ENCODE data around the gene TFEC. TPM values are rescaled to one million over a fixed set of nuclear protein-coding genes. Genes with fewer than 3 reads are reported as not detected.

The TFEC gene
- total RNA-seq, 4 donors from 2014 or later = 1.5 to 6.1 (median 3.5) TPM

DNA sequence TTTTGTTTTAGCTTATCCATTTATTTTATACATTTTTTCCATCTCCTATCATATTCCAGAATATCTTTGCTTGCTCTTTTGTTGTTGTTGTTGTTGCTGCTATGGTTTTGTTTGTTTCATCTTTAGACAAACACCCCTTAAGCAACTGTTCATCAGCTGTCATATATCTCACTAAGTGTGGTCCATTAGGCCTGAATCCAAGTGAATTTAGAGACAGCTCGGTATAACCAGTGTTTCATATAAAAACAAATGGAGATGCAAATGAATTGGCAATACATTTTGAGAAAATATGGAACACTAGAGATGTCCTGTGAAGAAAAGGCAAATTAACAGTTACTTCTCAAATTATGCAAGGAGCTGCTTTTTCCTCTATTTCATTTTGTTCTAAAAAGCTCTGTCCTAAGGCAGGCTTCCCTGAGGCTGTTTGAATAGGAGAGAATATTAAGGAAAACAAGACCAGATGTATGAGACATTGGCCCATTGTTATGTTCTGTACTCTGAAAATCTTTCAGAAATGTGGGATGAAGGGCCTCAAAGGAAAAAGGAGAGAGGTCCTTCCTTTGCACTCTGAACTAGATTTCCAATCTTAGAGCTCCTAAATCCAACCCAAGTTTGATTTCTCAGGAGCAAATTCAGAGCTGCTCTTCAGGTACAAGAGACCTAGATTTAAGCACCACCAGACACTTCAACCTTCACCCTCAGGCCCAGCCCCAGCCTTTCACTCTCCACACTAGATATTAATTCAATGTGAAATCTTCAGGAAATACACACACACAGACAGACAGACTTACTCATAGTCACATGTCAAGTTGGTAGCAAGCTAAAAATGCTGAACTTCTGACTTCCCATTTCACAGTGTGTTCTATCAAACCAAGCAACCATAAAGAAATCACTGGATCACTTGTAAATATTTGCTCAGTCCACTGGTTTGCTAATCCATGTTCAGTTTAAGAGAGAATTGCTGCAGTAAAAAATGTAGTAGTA is 5.4 kb downstream of the TFEC start:
- intact Hi-C loops (cut with DNase I) = no loop called here
- Histone ChIP-seq H3K4me3 (no peak overlapping the region), H3K36me3 (no peaks in the 10 kb centered on the region), H3K4me1 (no peaks in the 10 kb centered on the region), H3K27ac (replicated peaks in 1 of 4) (no peak overlapping the region), H3K27me3 (no peaks in the 10 kb centered on the region), H3K9me3 (no peaks in the 10 kb centered on the region)
- 58% methylated on average over 1 of the region's 1 CpG for WGBS
- no peak for DNase-seq (ENCODE audit: extremely low spot score)
- no peak for TF ChIP-seq POLR2A (IDR thresholded peaks at IDR 0.05; ENCODE audit: low read depth)
- TF ChIP-seq, protein P1, sequence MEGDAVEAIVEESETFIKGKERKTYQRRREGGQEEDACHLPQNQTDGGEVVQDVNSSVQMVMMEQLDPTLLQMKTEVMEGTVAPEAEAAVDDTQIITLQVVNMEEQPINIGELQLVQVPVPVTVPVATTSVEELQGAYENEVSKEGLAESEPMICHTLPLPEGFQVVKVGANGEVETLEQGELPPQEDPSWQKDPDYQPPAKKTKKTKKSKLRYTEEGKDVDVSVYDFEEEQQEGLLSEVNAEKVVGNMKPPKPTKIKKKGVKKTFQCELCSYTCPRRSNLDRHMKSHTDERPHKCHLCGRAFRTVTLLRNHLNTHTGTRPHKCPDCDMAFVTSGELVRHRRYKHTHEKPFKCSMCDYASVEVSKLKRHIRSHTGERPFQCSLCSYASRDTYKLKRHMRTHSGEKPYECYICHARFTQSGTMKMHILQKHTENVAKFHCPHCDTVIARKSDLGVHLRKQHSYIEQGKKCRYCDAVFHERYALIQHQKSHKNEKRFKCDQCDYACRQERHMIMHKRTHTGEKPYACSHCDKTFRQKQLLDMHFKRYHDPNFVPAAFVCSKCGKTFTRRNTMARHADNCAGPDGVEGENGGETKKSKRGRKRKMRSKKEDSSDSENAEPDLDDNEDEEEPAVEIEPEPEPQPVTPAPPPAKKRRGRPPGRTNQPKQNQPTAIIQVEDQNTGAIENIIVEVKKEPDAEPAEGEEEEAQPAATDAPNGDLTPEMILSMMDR (IDR thresholded peaks at IDR 0.05) = no peak
- TF ChIP-seq EP300 (IDR thresholded peaks at IDR 0.05) = no peak
- no peak for TF ChIP-seq POLR2AphosphoS5 (IDR thresholded peaks at IDR 0.05)

- no peak for DNase-seq (ENCODE audit: extremely low spot score)
- Histone ChIP-seq H3K4me3 (no peak overlapping the region), H3K4me1 (no peaks in the 10 kb centered on the region), H3K27me3 (no peaks in the 10 kb centered on the region), H3K27ac (replicated peaks in 1 of 4) (no peak overlapping the region), H3K9me3 (no peaks in the 10 kb centered on the region), H3K36me3 (no peaks in the 10 kb centered on the region)
- intact Hi-C loops (cut with DNase I) = no loop called here
- TF ChIP-seq POLR2A (IDR thresholded peaks at IDR 0.05; ENCODE audit: low read depth) (no peak), POLR2AphosphoS5 (IDR thresholded peaks at IDR 0.05) (no peak), EP300 (IDR thresholded peaks at IDR 0.05) (no peak)
- TF ChIP-seq, protein P1 (IDR thresholded peaks at IDR 0.05) = no peak
- 84% methylated on average over 2 of the region's 2 CpGs for WGBS
These were observed 9.3 kb downstream of the TFEC start for GRCh38 chr7:116021237-116021636.

DNA sequence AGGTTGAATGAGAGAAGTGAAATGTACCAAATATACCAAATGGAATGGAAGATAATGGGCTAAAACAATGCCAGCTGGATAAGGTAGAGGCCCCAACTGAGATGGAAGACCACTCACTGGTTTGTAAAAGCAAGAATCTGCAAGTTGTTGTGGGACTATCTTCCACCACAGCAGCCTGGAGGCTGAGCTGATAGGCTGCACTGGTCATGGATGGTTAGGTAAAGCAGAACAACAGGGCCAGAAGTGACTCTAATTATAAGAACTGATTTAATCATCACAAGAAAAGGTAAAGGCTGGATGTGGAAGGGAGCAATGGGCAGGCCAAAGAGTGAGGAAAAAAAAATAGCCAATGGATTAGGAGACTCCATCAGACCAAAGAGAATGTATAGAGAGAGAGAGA is 11.8 kb downstream of the TFEC start:
- no peak for DNase-seq (ENCODE audit: extremely low spot score)
- Histone ChIP-seq H3K4me1 (no peaks in the 10 kb centered on the region), H3K27ac (replicated peaks in 1 of 4) (no peak overlapping the region), H3K9me3 (no peaks in the 10 kb centered on the region), H3K4me3 (no peak overlapping the region), H3K27me3 (no peaks in the 10 kb centered on the region), H3K36me3 (no peaks in the 10 kb centered on the region)
- TF ChIP-seq POLR2AphosphoS5 (IDR thresholded peaks at IDR 0.05) = no peak
- TF ChIP-seq EP300 (IDR thresholded peaks at IDR 0.05) = no peak
- no peak for TF ChIP-seq POLR2A (IDR thresholded peaks at IDR 0.05; ENCODE audit: low read depth)
- TF ChIP-seq, protein P1 (IDR thresholded peaks at IDR 0.05) = no peak
- intact Hi-C loops (cut with DNase I) = no loop called here

DNA sequence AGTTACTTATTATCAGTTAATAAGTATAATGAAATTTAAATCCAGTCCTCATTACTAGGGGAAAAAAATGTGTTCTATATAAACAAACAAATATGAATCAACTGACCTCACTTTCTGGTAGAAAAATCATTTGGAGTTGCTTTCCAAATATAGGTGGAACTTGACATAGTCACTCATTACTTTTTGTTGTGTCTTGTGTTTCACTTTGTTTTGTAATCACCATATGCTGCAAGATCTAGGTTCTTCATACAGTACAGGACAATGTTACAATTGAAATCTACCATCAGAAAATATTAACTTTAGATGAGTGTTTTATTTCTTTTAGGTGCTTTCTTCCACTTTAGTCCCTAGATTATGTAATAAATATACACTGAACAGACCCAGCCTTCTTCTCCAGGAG is 16.9 kb downstream of the TFEC start:
- Histone ChIP-seq H3K4me3 (no peak overlapping the region), H3K27ac (replicated peaks in 1 of 4) (no peak overlapping the region), H3K27me3 (no peaks in the 10 kb centered on the region), H3K36me3 (no peaks in the 10 kb centered on the region), H3K4me1 (no peaks in the 10 kb centered on the region), H3K9me3 (no peaks in the 10 kb centered on the region)
- no peak for DNase-seq (ENCODE audit: extremely low spot score)
- intact Hi-C loops (cut with DNase I) = no loop called here
- TF ChIP-seq EP300 (IDR thresholded peaks at IDR 0.05) (no peak), POLR2A (IDR thresholded peaks at IDR 0.05; ENCODE audit: low read depth) (no peak), POLR2AphosphoS5 (IDR thresholded peaks at IDR 0.05) (no peak)
- TF ChIP-seq, protein P1 (IDR thresholded peaks at IDR 0.05) = no peak

Measured in esophagus muscularis mucosa (tissue), 4 donors.